HG02970 (cell line): ENCODE data around the gene ANXA11.

Experiments used
- ATAC-seq: cut with Tn5 transposase; IDR thresholded peaks from one replicate; pipeline ENCODE4 v1.9.1; 2021; ENCODE audit warnings: mild to moderate bottlenecking, moderate library complexity, moderate number of reproducible peaks; ENCODE audit not compliant: unreplicated experiment, low FRiP score

Gene ANXA11

DNA sequence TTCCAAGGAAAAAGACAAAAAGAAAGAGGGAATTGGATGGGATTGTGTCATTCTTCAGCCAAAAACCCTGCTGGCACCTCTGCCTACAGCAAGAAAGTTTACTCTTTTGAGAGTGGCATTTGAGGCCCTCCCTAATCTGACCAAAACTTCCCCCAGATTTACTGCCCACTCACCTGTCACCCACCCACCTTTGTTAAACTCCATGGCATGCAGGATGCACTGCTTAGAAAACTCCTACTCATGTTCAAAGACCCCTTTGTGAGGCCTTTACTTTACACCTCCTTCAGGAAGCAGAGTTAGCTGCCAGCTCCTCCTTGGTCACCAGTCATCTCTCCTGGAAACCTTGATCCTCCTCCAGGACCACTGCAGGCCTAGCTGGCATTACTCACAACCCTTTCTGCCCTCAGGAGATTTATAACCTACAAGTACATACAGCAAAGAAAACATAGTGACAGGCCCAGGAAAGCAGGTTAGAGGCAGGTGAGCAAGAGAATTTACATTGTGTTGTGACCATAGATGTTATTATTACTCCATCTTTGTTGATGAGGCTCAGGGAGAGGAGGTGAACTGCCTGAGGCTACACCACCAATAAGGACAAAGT, 83.1 kb downstream of the ANXA11 start:
- ATAC-seq: no peak

DNA sequence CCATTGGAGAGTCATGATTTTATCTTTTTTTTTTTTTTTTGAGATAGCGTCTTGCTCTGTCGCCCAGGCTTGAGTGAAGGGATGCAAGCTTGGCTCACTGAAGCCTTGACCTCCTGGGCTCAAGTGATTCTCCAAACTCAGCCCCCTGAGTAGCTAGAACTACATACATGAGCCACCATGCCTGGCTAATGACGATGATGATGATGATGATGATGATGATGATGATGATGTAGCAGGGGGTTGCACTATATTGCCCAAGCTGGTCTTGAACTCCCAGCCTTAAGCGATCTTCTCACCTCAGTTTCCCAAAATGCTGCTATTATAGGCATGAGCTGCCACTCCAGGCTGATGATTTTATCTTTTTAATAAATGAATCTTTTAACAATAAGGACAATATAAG, 86.7 kb downstream of the ANXA11 start:
- no peak for ATAC-seq

GRCh38 chr10:80110986-80111385, 94.4 kb downstream of the ANXA11 start:
- ATAC-seq: no peak

- no peak for ATAC-seq
Measured at GRCh38 chr10:80108576-80109239, 96.6 kb downstream of the ANXA11 start.

GRCh38 chr10:80104066-80104926, 101.0 kb downstream of the ANXA11 start:
- ATAC-seq: peak; percentile 64
